ENCODE results near the gene GRIPAP1. TPM values are rescaled to one million over a fixed set of nuclear protein-coding genes. Genes with fewer than 3 reads are reported as not detected.
A peak's percentile ranks its signal among the peaks of the same experiment; 100 is the strongest.

GRIPAP1 gene
- total RNA-seq, 1 donor from 2014 or later: 24.6 TPM

DNA sequence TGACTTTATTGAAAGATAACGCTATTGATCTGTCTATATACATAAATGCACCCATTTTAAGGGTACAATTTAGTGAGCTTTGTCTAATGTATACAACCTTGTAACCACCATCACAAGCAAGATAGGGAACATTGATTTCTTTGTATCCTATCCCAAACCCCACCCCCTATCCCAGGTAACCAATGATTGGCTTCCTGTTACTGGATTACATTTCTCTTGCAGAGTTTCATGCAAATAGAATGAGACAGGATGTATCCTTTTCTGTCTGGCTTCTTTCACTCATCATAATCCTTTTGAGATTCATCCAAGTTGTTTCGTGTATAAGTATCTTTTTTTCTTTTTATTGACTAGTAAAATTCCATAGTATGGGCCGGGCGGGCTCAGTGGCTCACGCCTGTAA, 1.6 kb upstream of the GRIPAP1 start:
- DNase-seq (ENCODE audit: low read depth): no peak
- TF ChIP-seq, protein P1, sequence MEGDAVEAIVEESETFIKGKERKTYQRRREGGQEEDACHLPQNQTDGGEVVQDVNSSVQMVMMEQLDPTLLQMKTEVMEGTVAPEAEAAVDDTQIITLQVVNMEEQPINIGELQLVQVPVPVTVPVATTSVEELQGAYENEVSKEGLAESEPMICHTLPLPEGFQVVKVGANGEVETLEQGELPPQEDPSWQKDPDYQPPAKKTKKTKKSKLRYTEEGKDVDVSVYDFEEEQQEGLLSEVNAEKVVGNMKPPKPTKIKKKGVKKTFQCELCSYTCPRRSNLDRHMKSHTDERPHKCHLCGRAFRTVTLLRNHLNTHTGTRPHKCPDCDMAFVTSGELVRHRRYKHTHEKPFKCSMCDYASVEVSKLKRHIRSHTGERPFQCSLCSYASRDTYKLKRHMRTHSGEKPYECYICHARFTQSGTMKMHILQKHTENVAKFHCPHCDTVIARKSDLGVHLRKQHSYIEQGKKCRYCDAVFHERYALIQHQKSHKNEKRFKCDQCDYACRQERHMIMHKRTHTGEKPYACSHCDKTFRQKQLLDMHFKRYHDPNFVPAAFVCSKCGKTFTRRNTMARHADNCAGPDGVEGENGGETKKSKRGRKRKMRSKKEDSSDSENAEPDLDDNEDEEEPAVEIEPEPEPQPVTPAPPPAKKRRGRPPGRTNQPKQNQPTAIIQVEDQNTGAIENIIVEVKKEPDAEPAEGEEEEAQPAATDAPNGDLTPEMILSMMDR (conservative IDR thresholded peaks at IDR 0.05; ENCODE audit: low read depth, low read length): no peak
- no peak overlapping the region for H3K4me3 ChIP-seq (ENCODE audit: low read depth, low read length)

GRCh38 chrX:49001521-49002090, 458 bp downstream of the GRIPAP1 start:
- H3K4me3 ChIP-seq (ENCODE audit: low read depth, low read length): peak overlapping the region; percentile 84
- TF ChIP-seq, protein P1 (conservative IDR thresholded peaks at IDR 0.05; ENCODE audit: low read depth, low read length): no peak
- DNase-seq (ENCODE audit: low read depth): no peak

GRCh38 chrX:49000636-49001035, 1.4 kb downstream of the GRIPAP1 start:
- TF ChIP-seq, protein P1 (conservative IDR thresholded peaks at IDR 0.05; ENCODE audit: low read depth, low read length): no peak
- no peak for DNase-seq (ENCODE audit: low read depth)
- peak overlapping the region; percentile 84 for H3K4me3 ChIP-seq (ENCODE audit: low read depth, low read length)

DNA sequence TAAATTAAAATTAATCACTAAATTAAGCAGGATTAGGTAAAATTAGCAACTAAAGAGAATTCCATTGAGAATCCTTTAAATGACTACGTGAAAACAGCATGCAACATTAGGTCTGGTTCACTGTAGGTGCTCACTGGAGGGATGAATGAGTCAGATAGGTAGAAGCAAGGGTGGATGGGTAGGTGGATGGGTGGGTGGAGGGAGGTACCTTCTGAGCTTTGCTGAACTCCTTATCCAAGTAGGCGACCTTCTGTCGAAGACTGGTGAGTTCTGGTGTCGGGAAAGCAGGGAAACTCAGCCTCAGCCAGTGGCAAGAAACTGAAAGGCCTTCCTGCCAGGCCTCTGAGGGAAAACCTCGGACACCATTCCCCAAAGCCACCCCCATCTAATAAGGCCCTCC, 3.0 kb downstream of the GRIPAP1 start:
- no peak for DNase-seq (ENCODE audit: low read depth)
- TF ChIP-seq, protein P1 (conservative IDR thresholded peaks at IDR 0.05; ENCODE audit: low read depth, low read length): no peak
- H3K4me3 ChIP-seq (ENCODE audit: low read depth, low read length): no peak overlapping the region

GRCh38 chrX:48998391-48998790, 3.7 kb downstream of the GRIPAP1 start:
- no peak for DNase-seq (ENCODE audit: low read depth)
- H3K4me3 ChIP-seq (ENCODE audit: low read depth, low read length): no peak overlapping the region
- TF ChIP-seq, protein P1 (conservative IDR thresholded peaks at IDR 0.05; ENCODE audit: low read depth, low read length): no peak

DNA sequence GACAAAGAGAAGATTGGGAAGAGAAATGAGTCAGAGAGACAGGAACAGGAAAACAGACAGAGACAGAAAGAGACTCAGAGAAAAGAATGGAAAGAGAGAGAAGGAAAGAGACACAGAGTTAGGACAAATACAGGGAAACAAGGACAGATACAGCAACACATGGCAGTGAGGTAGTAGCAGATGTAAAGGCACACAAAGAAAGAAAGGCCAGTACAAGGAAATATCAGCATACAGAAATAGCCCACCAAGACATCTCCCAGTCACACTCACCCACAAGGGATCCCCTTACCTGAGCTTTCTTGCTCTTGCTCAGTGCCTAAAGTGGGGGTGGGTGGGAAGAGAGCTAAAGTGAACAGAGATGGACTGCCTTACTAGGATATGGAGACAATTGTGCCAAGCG, 4.2 kb downstream of the GRIPAP1 start:
- no peak overlapping the region for H3K4me3 ChIP-seq (ENCODE audit: low read depth, low read length)
- DNase-seq (ENCODE audit: low read depth): no peak
- TF ChIP-seq, protein P1 (conservative IDR thresholded peaks at IDR 0.05; ENCODE audit: low read depth, low read length): no peak

- no peak overlapping the region for H3K4me3 ChIP-seq (ENCODE audit: low read depth, low read length)
Measured at GRCh38 chrX:48997455-48997854, 4.6 kb downstream of the GRIPAP1 start.

More at GRCh38 chrX:48997455-48997854, 4.6 kb downstream of the GRIPAP1 start:
- TF ChIP-seq, protein P1 (conservative IDR thresholded peaks at IDR 0.05; ENCODE audit: low read depth, low read length): no peak
- DNase-seq (ENCODE audit: low read depth): no peak

Data from epithelial cell of proximal tubule (primary cell).